ENCODE measurements around the gene RIN3. TPM values are rescaled to one million over a fixed set of nuclear protein-coding genes. Genes with fewer than 3 reads are reported as not detected.
"Not testable (repeated sequence)": the region's sequence is repeated elsewhere in the genome, so short reads cannot be mapped to it uniquely, and the experiment has no call there.

The RIN3 gene
- total RNA-seq, 1 donor from 2014 or later = 0.22 TPM

- no peaks in the 10 kb centered on the region for H3K36me3 ChIP-seq
- no peaks in the 10 kb centered on the region for H4K20me1 ChIP-seq (ENCODE audit: low read depth)
- no peak for DNase-seq (ENCODE audit: low spot score)
- H3K4me2 ChIP-seq = no peak overlapping the region
- no peak overlapping the region for H3K27ac Mint-ChIP-seq
- no peaks in the 10 kb centered on the region for H3K36me3 Mint-ChIP-seq
- H3K9ac ChIP-seq = no peak overlapping the region
- no peaks in the 10 kb centered on the region for H3K9me3 ChIP-seq (ENCODE audit: low read depth)
- no peaks in the 10 kb centered on the region for H3K27me3 ChIP-seq
- no peak overlapping the region for H3K4me3 Mint-ChIP-seq
- peaks cover 26% of the 10 kb centered on the region for H3K4me1 Mint-ChIP-seq
- H3K9me3 Mint-ChIP-seq = no peaks in the 10 kb centered on the region
- no peaks in the 10 kb centered on the region for H3K79me2 ChIP-seq (ENCODE audit: low read depth)
- peaks cover 4% of the 10 kb centered on the region for H3F3A ChIP-seq (ENCODE audit: low read depth)
- H3K27me3 Mint-ChIP-seq (ENCODE audit: insufficient read depth, low read depth) = peaks cover 9% of the 10 kb centered on the region
- H3K4me1 ChIP-seq = peaks cover 9% of the 10 kb centered on the region
- H3K4me3 ChIP-seq = no peak overlapping the region
- TF ChIP-seq CTCF (IDR thresholded peaks at IDR 0.05) (no peak), EZH2 (IDR thresholded peaks at IDR 0.05) (no peak), EZH2phosphoT487 (IDR thresholded peaks at IDR 0.05) (no peak)
- H2AFZ ChIP-seq (replicated peaks) = no peak overlapping the region
- H3K27ac ChIP-seq = no peak overlapping the region
Observed at GRCh38 chr14:92638904-92639303, 125.3 kb downstream of the RIN3 start.

- H3K4me2 ChIP-seq; H3K36me3 ChIP-seq; H3F3A ChIP-seq (ENCODE audit: low read depth); H3K27me3 Mint-ChIP-seq (ENCODE audit: insufficient read depth, low read depth); H3K9me3 ChIP-seq (ENCODE audit: low read depth); H3K4me1 ChIP-seq; H3K9me3 Mint-ChIP-seq; H3K9ac ChIP-seq; DNase-seq (ENCODE audit: low spot score); H3K4me3 Mint-ChIP-seq; H3K27ac ChIP-seq; H3K79me2 ChIP-seq (ENCODE audit: low read depth); H2AFZ ChIP-seq (replicated peaks); H3K4me3 ChIP-seq; H3K27me3 ChIP-seq; H3K27ac Mint-ChIP-seq; H4K20me1 ChIP-seq (ENCODE audit: low read depth); H3K36me3 Mint-ChIP-seq: not testable (repeated sequence)
- H3K4me1 Mint-ChIP-seq = peaks cover 26% of the 10 kb centered on the region
Observed at GRCh38 chr14:92639472-92640117, 126.0 kb downstream of the RIN3 start.

GRCh38 chr14:92641306-92641705, 127.7 kb downstream of the RIN3 start:
- H3K4me2 ChIP-seq = no peak overlapping the region
- H3F3A ChIP-seq (ENCODE audit: low read depth) = no peaks in the 10 kb centered on the region
- no peak for DNase-seq (ENCODE audit: low spot score)
- H3K4me3 ChIP-seq = no peak overlapping the region
- no peak overlapping the region for H3K27ac ChIP-seq
- no peaks in the 10 kb centered on the region for H3K79me2 ChIP-seq (ENCODE audit: low read depth)
- Mint-ChIP-seq H3K9me3 (peaks cover 14% of the 10 kb centered on the region), H3K27me3 (ENCODE audit: insufficient read depth, low read depth) (peaks cover 9% of the 10 kb centered on the region), H3K36me3 (peaks cover 3% of the 10 kb centered on the region), H3K27ac (no peak overlapping the region), H3K4me3 (no peak overlapping the region), H3K4me1 (peaks cover 16% of the 10 kb centered on the region)
- no peaks in the 10 kb centered on the region for H4K20me1 ChIP-seq (ENCODE audit: low read depth)
- no peaks in the 10 kb centered on the region for H3K36me3 ChIP-seq
- no peak overlapping the region for H3K9ac ChIP-seq
- no peak overlapping the region for H2AFZ ChIP-seq (replicated peaks)
- H3K4me1 ChIP-seq = peaks cover 9% of the 10 kb centered on the region
- TF ChIP-seq EZH2phosphoT487 (IDR thresholded peaks at IDR 0.05) (no peak), CTCF (IDR thresholded peaks at IDR 0.05) (no peak), EZH2 (IDR thresholded peaks at IDR 0.05) (no peak)
- H3K27me3 ChIP-seq = no peaks in the 10 kb centered on the region
- H3K9me3 ChIP-seq (ENCODE audit: low read depth) = no peaks in the 10 kb centered on the region

GRCh38 chr14:92644171-92644969, 130.8 kb downstream of the RIN3 start:
- Histone ChIP-seq H3K9me3 (ENCODE audit: low read depth) (no peaks in the 10 kb centered on the region), H3K4me3 (no peak overlapping the region), H3K9ac (no peak overlapping the region), H4K20me1 (ENCODE audit: low read depth) (no peaks in the 10 kb centered on the region), H3K4me2 (no peak overlapping the region), H3K27me3 (no peaks in the 10 kb centered on the region), H3F3A (ENCODE audit: low read depth) (no peaks in the 10 kb centered on the region), H3K27ac (no peak overlapping the region), H2AFZ (replicated peaks) (no peak overlapping the region), H3K79me2 (ENCODE audit: low read depth) (no peaks in the 10 kb centered on the region), H3K36me3 (no peaks in the 10 kb centered on the region), H3K4me1 (no peaks in the 10 kb centered on the region)
- no peak for DNase-seq (ENCODE audit: low spot score)
- peaks cover 6% of the 10 kb centered on the region for H3K4me1 Mint-ChIP-seq
- peaks cover 3% of the 10 kb centered on the region for H3K36me3 Mint-ChIP-seq
- H3K27ac Mint-ChIP-seq = no peak overlapping the region
- no peak overlapping the region for H3K4me3 Mint-ChIP-seq
- H3K9me3 Mint-ChIP-seq = peaks cover 14% of the 10 kb centered on the region
- H3K27me3 Mint-ChIP-seq (ENCODE audit: insufficient read depth, low read depth) = peaks cover 8% of the 10 kb centered on the region
- no peak for TF ChIP-seq EZH2phosphoT487 (IDR thresholded peaks at IDR 0.05)
- TF ChIP-seq EZH2 (IDR thresholded peaks at IDR 0.05) = no peak
- TF ChIP-seq CTCF (IDR thresholded peaks at IDR 0.05) = no peak

Measured in neural progenitor cell (in vitro differentiated cells).